DOHH2 (cell line): ENCODE results near the gene SEZ6.
A peak's percentile ranks its signal among the peaks of the same experiment; 100 is the strongest.

Experiments used
- H3F3A ChIP-seq: fragments of 200-600 bp; sonication (generic), shearing (Covaris generic); 2 replicates; pipeline ENCODE4 v1.6.0; 2016; ENCODE audit warnings: antibody characterized with exemption, mild to moderate bottlenecking; ENCODE audit not compliant: control insufficient read depth, insufficient read depth
- H3K27ac ChIP-seq: fragments of 200-600 bp; sonication (generic); 2 replicates; pipeline ENCODE4 v1.5.1; 2014; ENCODE audit warnings: low read depth, mild to moderate bottlenecking, low read length, moderate library complexity
- H3K27me3 ChIP-seq: fragments of 200-600 bp; sonication (generic); 2 replicates; pipeline ENCODE4 v1.6.1; 2014; ENCODE audit warnings: mild to moderate bottlenecking, low read length, mixed read lengths; ENCODE audit not compliant: control insufficient read depth
- H3K36me3 ChIP-seq: fragments of 200-600 bp; sonication (generic); 2 replicates; pipeline ENCODE4 v1.6.1; 2014; ENCODE audit warnings: mild to moderate bottlenecking, low read length, moderate library complexity, mixed read lengths; ENCODE audit not compliant: control insufficient read depth
- H3K4me1 ChIP-seq: fragments of 200-600 bp; sonication (generic); 2 replicates; pipeline ENCODE4 v1.6.1; 2014; ENCODE audit warnings: mild to moderate bottlenecking, low read length, mixed read lengths; ENCODE audit not compliant: control insufficient read depth
- H3K4me2 ChIP-seq: fragments of 200-600 bp; sonication (generic); 2 replicates; pipeline ENCODE4 v1.6.0; 2014; ENCODE audit warnings: mild to moderate bottlenecking, low read length, moderate library complexity
- H3K4me3 ChIP-seq: fragments of 200-600 bp; sonication (generic); 2 replicates; pipeline ENCODE4 v1.5.1; 2014; ENCODE audit warnings: mild to moderate bottlenecking, low read length, mixed read lengths
- H3K79me2 ChIP-seq: fragments of 200-600 bp; sonication (generic); 2 replicates; pipeline ENCODE4 v1.6.1; 2014; ENCODE audit warnings: mild to moderate bottlenecking, low read length, mixed read lengths; ENCODE audit not compliant: control insufficient read depth
- H3K9me2 ChIP-seq: fragments of 200-600 bp; sonication (generic); replicated peaks from 2 replicates; pipeline ENCODE4 v1.6.1; 2014; ENCODE audit warnings: mild to moderate bottlenecking, low read length, mixed read lengths; ENCODE audit not compliant: control insufficient read depth
- H3K9me3 ChIP-seq: fragments of 200-600 bp; sonication (generic); 2 replicates; pipeline ENCODE4 v1.6.1; 2014; ENCODE audit warnings: antibody characterized with exemption, low read length, mixed read lengths; ENCODE audit not compliant: control insufficient read depth, insufficient read depth
- H4K20me1 ChIP-seq: fragments of 200-600 bp; sonication (generic); 2 replicates; pipeline ENCODE4 v1.6.0; 2014; ENCODE audit warnings: low read depth, mild to moderate bottlenecking, antibody characterized with exemption, low read length, moderate library complexity; ENCODE audit not compliant: control insufficient read depth, insufficient read depth
- CTCF ChIP-seq: fragments of 200-600 bp; sonication (generic); IDR thresholded peaks from one replicate; pipeline ENCODE4 v1.5.1; 2014; ENCODE audit warnings: antibody characterized with exemption, mild to moderate bottlenecking, low read depth, low read length; ENCODE audit not compliant: poor library complexity, severe bottlenecking
- EZH2phosphoT487 ChIP-seq: fragments of 200-600 bp; sonication (generic); IDR thresholded peaks from 2 replicates; pipeline ENCODE4 v1.6.1; 2017; ENCODE audit warnings: borderline replicate concordance, mild to moderate bottlenecking, antibody characterized with exemption, low read length, moderate library complexity, mixed read lengths

SEZ6 gene

GRCh38 chr17:28917029-28917428 lies 88.8 kb downstream of the SEZ6 start:
- Histone ChIP-seq H3K27me3 (no peaks in the 10 kb centered on the region), H4K20me1 (no peaks in the 10 kb centered on the region; the same call in 1 of the 2 replicates), H3K4me3 (no peak overlapping the region), H3K79me2 (no peaks in the 10 kb centered on the region), H3K36me3 (peaks cover 93% of the 10 kb centered on the region), H3K9me3 (no peaks in the 10 kb centered on the region), H3K9me2 (no peaks in the 10 kb centered on the region), H3K4me1 (no peaks in the 10 kb centered on the region), H3K4me2 (no peak overlapping the region), H3K27ac (no peak overlapping the region), H3F3A (peaks cover 10% of the 10 kb centered on the region)
- TF ChIP-seq EZH2phosphoT487 (no peak), CTCF (no peak)

- peaks cover 93% of the 10 kb centered on the region for H3K36me3 ChIP-seq
- no peaks in the 10 kb centered on the region for H3K9me2 ChIP-seq
- no peak overlapping the region for H3K4me2 ChIP-seq
- peaks cover 10% of the 10 kb centered on the region for H3F3A ChIP-seq
- H3K27ac ChIP-seq: no peak overlapping the region
- no peaks in the 10 kb centered on the region for H3K27me3 ChIP-seq
- H3K4me3 ChIP-seq: no peak overlapping the region
- no peaks in the 10 kb centered on the region; the same call in 1 of the 2 replicates for H4K20me1 ChIP-seq
- H3K4me1 ChIP-seq: no peaks in the 10 kb centered on the region
- no peaks in the 10 kb centered on the region for H3K79me2 ChIP-seq
- peak; percentile 75 for TF ChIP-seq CTCF
- TF ChIP-seq EZH2phosphoT487: no peak
- no peaks in the 10 kb centered on the region for H3K9me3 ChIP-seq
Observed at GRCh38 chr17:28916302-28916934, 89.4 kb downstream of the SEZ6 start.

- no peaks in the 10 kb centered on the region; the same call in 1 of the 2 replicates for H4K20me1 ChIP-seq
- H3K27me3 ChIP-seq: no peaks in the 10 kb centered on the region
- no peak overlapping the region for H3K4me3 ChIP-seq
- no peaks in the 10 kb centered on the region for H3K79me2 ChIP-seq
- H3K36me3 ChIP-seq: peaks cover 96% of the 10 kb centered on the region
- H3K9me3 ChIP-seq: no peaks in the 10 kb centered on the region
- TF ChIP-seq EZH2phosphoT487 (no peak), CTCF (no peak)
- H3K9me2 ChIP-seq: no peaks in the 10 kb centered on the region
- no peak overlapping the region for H3K4me2 ChIP-seq
- H3F3A ChIP-seq: peaks cover 4% of the 10 kb centered on the region; the same call in 1 of the 2 replicates
- H3K4me1 ChIP-seq: no peaks in the 10 kb centered on the region
- H3K27ac ChIP-seq: no peak overlapping the region
Observed at GRCh38 chr17:28912938-28913333, 92.9 kb downstream of the SEZ6 start.
